Measurements from ENCODE around the gene HAPLN3. TPM values are rescaled to one million over a fixed set of nuclear protein-coding genes. Genes with fewer than 3 reads are reported as not detected.

Gene HAPLN3
- total RNA-seq, 1 experiment from 2014 or later: 168 TPM

- peak overlapping the region in 1 of 2 experiments; percentile 16; a peak in 1 of 4 replicates for H3K4me3 ChIP-seq (ENCODE audit: low read depth in 2 of 2, low read length in 2 of 2)
- peaks cover 88% of the 10 kb centered on the region for H3K4me1 ChIP-seq (ENCODE audit: control insufficient read depth, insufficient read depth, low read length)
- no peaks in the 10 kb centered on the region for H3K27me3 ChIP-seq (ENCODE audit: control insufficient read depth, insufficient read depth, low read length)
- DNase-seq (ENCODE audit: low read depth, low spot score) (no peak), ATAC-seq (no peak)
- H3K27ac ChIP-seq (ENCODE audit: low read length): peak overlapping the region; percentile 97
- ChIA-PET CTCF (no interaction called here), POLR2A (no interaction called here)
- no peaks in the 10 kb centered on the region for H3K9me3 ChIP-seq (ENCODE audit: control insufficient read depth, insufficient read depth, low read depth, low read length)
- BruUV-seq (replicated peaks): no TSS peak
- in situ Hi-C loops (cut with HindIII; ENCODE audit: low pct_unique_long_range_greater_than_20kb, low sequenced_read_pairs): no loop called here
- H3K36me3 ChIP-seq (ENCODE audit: control insufficient read depth, insufficient read depth, low read length): peaks cover 18% of the 10 kb centered on the region
- TF ChIP-seq SIN3A (IDR thresholded peaks at IDR 0.05; ENCODE audit: borderline replicate concordance, insufficient read depth, low read depth, low read length): no peak
- no peak for TF ChIP-seq POLR2AphosphoS5 (IDR thresholded peaks at IDR 0.05; ENCODE audit: low read depth, low read length)
- no peak for TF ChIP-seq TCF7L2 (IDR thresholded peaks at IDR 0.05; ENCODE audit: low read depth, low read length)
- no peak for TF ChIP-seq CTCF (IDR thresholded peaks at IDR 0.05)
- TF ChIP-seq REST (IDR thresholded peaks at IDR 0.05; ENCODE audit: insufficient read depth in 1 of 2, low read depth in 2 of 2, low read length in 1 of 2): no peak
- intact Hi-C loops (cut with micrococcal nuclease; ENCODE audit: unreplicated experiment): no loop called here
Observed at GRCh38 chr15:88907111-88907510, 11.8 kb upstream of the HAPLN3 start.

- POLR2A ChIA-PET: interaction anchor here (0.6 kb wide), 1 partner anchor 132 kb away, joined by 4 read pairs; no protein-coding TSS in a partner anchor
- DNase-seq (ENCODE audit: low read depth, low spot score): no peak
- Histone ChIP-seq H3K27ac (ENCODE audit: low read length) (peak overlapping the region; percentile 97), H3K9me3 (ENCODE audit: control insufficient read depth, insufficient read depth, low read depth, low read length) (no peaks in the 10 kb centered on the region), H3K36me3 (ENCODE audit: control insufficient read depth, insufficient read depth, low read length) (peaks cover 18% of the 10 kb centered on the region), H3K4me3 (ENCODE audit: low read depth in 2 of 2, low read length in 2 of 2) (peak overlapping the region in 1 of 2 experiments; percentile 2; a peak in 2 of 4 replicates), H3K27me3 (ENCODE audit: control insufficient read depth, insufficient read depth, low read length) (no peaks in the 10 kb centered on the region), H3K4me1 (ENCODE audit: control insufficient read depth, insufficient read depth, low read length) (peaks cover 93% of the 10 kb centered on the region)
- TF ChIP-seq POLR2AphosphoS5 (IDR thresholded peaks at IDR 0.05; ENCODE audit: low read depth, low read length) (no peak), SIN3A (IDR thresholded peaks at IDR 0.05; ENCODE audit: borderline replicate concordance, insufficient read depth, low read depth, low read length) (no peak), REST (IDR thresholded peaks at IDR 0.05; ENCODE audit: insufficient read depth in 1 of 2, low read depth in 2 of 2, low read length in 1 of 2) (no peak), TCF7L2 (IDR thresholded peaks at IDR 0.05; ENCODE audit: low read depth, low read length) (no peak), CTCF (IDR thresholded peaks at IDR 0.05) (no peak)
- in situ Hi-C loops (cut with HindIII; ENCODE audit: low pct_unique_long_range_greater_than_20kb, low sequenced_read_pairs) (no loop called here), intact Hi-C loops (cut with micrococcal nuclease; ENCODE audit: unreplicated experiment) (no loop called here)
- ATAC-seq: no peak
- no TSS peak for BruUV-seq (replicated peaks)
- CTCF ChIA-PET: interaction anchor here (2.3 kb wide), 1 partner anchor 97 kb away, joined by 27 read pairs; no protein-coding TSS in a partner anchor
Observed at GRCh38 chr15:88906551-88906950, 11.2 kb upstream of the HAPLN3 start.
